ENCODE measurements around the gene TMEM187.

Gene TMEM187

DNA sequence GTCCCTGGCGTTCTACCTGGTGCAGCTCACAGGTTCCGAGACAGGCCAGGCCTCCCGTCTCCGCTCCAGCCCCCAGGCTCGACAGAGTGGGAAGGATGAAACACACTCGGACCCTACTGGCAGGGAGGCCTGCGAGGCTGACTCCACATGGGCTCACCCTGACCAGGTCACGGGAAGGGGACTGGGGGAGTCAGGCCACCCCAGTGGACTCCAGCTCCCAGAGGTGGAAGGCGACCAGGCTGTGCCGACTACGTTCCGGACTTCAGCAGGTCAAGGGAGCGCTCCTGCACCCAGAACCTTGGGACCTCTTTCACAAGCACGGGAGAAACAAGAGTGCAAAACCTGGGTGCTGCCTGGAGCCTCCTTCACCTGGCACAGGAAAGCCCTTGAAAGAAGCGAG, 51.7 kb downstream of the TMEM187 start:
- TF ChIP-seq, protein P1, sequence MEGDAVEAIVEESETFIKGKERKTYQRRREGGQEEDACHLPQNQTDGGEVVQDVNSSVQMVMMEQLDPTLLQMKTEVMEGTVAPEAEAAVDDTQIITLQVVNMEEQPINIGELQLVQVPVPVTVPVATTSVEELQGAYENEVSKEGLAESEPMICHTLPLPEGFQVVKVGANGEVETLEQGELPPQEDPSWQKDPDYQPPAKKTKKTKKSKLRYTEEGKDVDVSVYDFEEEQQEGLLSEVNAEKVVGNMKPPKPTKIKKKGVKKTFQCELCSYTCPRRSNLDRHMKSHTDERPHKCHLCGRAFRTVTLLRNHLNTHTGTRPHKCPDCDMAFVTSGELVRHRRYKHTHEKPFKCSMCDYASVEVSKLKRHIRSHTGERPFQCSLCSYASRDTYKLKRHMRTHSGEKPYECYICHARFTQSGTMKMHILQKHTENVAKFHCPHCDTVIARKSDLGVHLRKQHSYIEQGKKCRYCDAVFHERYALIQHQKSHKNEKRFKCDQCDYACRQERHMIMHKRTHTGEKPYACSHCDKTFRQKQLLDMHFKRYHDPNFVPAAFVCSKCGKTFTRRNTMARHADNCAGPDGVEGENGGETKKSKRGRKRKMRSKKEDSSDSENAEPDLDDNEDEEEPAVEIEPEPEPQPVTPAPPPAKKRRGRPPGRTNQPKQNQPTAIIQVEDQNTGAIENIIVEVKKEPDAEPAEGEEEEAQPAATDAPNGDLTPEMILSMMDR (IDR thresholded peaks at IDR 0.05; ENCODE audit: low read depth, low read length, missing control alignments), result no peak
- DNase-seq (ENCODE audit: extremely low read depth, low read depth), result no peak
- no peak overlapping the region for H3K4me3 ChIP-seq (replicated peaks; ENCODE audit: low read depth, low read length)

DNA sequence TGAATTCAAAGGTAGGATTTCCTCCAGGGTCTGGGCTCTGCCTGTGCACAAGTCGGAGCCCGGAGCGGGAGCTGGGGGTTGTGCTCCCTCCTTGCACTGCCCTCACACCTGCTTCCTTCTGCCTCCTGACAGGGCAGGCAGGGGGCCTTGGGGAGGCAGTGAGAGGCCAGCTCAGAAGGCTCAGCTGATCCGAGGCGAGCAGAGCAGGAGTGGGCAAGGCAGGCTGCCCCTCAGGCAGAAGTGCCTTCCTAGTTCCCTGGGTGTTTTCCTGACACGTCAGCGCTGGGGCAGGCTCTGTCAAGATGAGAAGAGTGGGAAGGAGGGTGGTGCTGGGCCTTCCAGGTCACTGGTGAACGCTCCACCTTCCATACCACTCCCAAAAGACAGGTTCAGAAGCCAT, 52.7 kb downstream of the TMEM187 start:
- TF ChIP-seq, protein P1 (IDR thresholded peaks at IDR 0.05; ENCODE audit: low read depth, low read length, missing control alignments), result no peak
- H3K4me3 ChIP-seq (replicated peaks; ENCODE audit: low read depth, low read length), result no peak overlapping the region
- DNase-seq (ENCODE audit: extremely low read depth, low read depth), result no peak

DNA sequence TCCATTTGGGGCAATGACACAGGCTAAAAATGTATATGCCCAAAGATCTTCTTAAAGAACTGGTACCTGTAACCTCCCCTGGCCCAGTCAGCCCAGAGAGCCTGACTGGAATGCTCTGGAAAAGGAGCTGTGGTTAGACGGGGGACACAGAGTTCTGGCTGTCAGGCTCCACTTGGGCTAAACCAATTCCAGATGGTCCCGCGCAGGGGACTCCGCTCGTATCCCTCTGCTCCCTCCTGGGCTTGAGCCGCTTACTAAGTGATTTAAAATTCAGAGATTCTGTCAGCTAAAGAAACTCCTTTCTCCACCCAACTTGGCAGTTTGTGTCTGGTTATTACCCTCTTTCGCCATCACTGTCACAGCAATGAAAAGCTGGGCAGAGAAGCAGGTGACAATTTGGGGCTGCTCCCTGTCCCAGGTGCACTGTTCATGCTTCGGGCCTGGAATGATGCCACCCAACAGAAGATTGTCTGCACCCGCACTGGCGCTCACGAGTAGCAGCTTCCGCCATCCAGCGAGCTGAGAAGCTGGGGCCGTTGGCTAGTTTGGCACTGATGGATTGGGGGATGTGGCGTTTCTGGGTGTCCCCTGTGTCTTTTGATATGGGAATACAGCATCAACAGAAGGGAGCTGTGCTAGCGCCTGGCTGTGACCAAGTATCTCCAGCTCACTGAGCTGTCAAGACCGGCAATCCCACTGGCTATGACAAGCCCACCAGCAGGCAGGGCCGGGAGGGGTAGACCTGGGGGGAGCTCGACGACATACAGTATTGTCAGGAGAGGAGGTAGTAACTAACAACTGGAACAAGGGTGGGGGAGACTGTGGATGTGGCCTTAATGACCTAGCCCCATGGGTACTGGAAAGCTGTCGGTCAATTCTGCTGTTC, 53.8 kb downstream of the TMEM187 start:
- no peak overlapping the region for H3K4me3 ChIP-seq (replicated peaks; ENCODE audit: low read depth, low read length)
- TF ChIP-seq, protein P1 (IDR thresholded peaks at IDR 0.05; ENCODE audit: low read depth, low read length, missing control alignments), result no peak

DNA sequence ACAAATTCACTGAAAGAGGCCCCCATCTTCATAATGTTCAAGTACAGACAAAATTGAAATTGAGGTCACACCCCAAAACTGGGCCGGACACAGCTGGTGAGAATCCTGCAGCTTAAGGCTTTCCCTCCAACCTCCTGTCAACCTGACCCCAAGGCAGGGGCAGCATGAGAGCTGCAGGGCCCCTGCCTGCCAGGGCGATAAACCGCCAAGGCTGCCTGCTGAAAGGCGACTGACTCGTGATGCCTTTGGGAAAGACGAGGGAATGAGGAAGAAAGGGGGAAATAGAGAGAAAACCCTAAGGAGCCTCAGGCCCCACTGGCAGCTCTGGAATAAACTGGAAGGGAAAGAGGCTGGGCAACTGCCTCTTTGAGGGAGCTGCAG, 54.5 kb downstream of the TMEM187 start:
- TF ChIP-seq, protein P1 (IDR thresholded peaks at IDR 0.05; ENCODE audit: low read depth, low read length, missing control alignments), result no peak
- no peak overlapping the region for H3K4me3 ChIP-seq (replicated peaks; ENCODE audit: low read depth, low read length)
- no peak for DNase-seq (ENCODE audit: extremely low read depth, low read depth)

More for the DNA sequence above, 53.8 kb downstream of the TMEM187 start:
- DNase-seq (ENCODE audit: extremely low read depth, low read depth), result no peak

DNA sequence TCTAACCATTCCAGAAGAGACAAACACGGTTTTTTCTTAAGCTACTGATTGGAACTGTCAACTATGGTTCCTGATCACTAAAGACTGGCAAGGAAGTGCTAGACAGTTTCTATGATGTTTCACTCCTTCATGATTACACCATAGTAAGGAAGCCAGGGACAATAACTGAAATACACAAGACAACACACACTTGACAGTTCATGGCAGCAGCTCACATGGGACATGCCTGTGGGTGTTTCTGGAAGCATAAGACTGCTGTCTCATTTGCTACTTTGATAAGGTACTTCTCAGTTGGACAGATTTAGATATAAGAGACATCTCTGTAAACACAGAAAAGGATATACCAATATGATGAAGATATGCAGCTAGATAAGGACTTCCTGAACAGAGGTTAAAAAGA, 55.4 kb downstream of the TMEM187 start:
- no peak for DNase-seq (ENCODE audit: extremely low read depth, low read depth)
- H3K4me3 ChIP-seq (replicated peaks; ENCODE audit: low read depth, low read length), result no peak overlapping the region
- TF ChIP-seq, protein P1 (IDR thresholded peaks at IDR 0.05; ENCODE audit: low read depth, low read length, missing control alignments), result no peak

DNA sequence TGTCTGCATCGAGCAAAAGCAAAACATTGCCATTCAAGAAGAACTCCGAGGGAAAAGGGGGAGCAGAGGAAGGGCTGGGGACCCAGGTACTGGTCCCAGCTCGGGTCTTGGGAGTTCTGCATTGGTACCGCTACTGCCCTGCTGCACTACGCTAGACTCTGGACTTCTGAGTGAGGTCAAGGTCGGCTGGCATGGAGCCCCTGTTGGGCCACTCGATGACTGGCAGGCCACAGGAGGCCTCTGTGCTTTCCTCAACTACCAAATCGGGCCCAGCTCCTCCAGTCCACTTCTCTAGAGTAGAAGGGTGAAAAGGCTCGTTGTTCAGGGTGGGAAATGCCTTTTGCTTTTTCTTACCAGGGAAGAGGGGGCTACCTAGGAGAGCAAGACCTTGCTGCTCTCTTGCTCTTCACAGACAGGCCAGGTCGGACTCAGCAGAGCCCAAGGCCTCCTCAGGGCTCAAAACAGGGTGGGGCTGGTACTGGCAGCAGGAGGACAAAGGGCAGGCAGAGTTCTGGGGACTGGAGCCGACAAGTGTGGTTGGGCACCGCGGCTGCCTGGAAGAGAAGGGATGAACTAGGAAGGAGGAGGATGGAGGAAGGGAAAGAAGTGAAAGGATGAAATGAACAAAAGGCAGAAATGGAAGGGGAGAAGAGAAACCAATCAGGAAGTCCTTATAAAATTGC, 56.1 kb downstream of the TMEM187 start:
- no peak for DNase-seq (ENCODE audit: extremely low read depth, low read depth)
- TF ChIP-seq, protein P1 (IDR thresholded peaks at IDR 0.05; ENCODE audit: low read depth, low read length, missing control alignments), result no peak
- no peak overlapping the region for H3K4me3 ChIP-seq (replicated peaks; ENCODE audit: low read depth, low read length)

All from HFF-Myc (cell line).